GM19452 (cell line): Measurements from ENCODE around the gene MCRIP1.
"Not testable (repeated sequence)": the region's sequence is repeated elsewhere in the genome, so short reads cannot be mapped to it uniquely, and the experiment has no call there.

Source experiments
- ATAC-seq: cut with Tn5 transposase; IDR thresholded peaks from one replicate; pipeline ENCODE4 v1.9.1; 2021; ENCODE audit not compliant: unreplicated experiment

MCRIP1 gene

GRCh38 chr17:81841866-81842265, 8.8 kb upstream of the MCRIP1 start:
- ATAC-seq, result no peak

DNA sequence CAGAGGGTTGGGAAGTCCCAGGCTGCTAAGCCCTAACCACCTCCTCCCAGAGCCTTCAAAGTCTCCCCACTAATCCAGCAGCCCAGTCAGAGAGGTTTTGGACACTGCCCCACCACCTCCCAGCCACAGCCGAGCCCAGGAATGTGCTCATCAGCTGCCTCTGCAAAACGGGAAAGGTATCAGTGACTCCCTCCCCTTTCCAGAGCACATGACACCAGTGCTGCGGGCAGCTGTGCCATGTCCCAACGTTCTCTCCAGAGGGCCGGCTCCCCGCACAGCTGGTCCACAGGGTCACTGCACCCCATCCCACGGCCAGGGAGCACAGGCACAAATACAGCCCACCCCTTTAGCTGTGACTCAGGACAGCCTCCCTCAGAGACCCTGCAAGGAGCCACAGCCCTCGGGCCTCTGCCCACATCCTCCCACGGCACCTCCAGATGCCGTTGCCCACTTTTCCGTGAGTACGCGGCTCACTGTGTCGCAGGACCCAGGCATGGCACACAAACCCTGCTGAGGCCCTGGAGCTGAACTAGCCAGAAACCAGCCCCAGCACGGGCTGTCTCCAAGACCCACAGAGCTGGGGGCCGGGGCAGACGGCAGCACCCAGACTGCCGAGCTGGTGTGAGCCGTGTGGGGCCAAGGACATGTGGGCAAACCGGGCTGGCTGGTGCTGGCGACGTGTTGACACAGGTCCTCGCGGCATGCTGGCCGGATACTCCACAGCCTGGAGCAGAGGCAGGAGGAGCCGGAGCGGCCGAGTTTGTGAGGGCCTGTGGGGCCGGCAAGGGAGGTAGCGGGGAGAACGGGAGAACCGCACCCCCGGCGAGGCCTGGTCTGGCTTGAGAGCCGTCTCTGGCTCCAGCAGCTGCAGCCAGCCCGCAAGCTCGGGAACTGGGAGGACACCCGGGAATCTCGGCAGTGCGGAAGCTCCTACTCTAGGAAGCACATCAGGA, 8.0 kb upstream of the MCRIP1 start:
- ATAC-seq, result no peak

- not testable (repeated sequence) for ATAC-seq
Observed at GRCh38 chr17:81840059-81840458, 7.0 kb upstream of the MCRIP1 start.

DNA sequence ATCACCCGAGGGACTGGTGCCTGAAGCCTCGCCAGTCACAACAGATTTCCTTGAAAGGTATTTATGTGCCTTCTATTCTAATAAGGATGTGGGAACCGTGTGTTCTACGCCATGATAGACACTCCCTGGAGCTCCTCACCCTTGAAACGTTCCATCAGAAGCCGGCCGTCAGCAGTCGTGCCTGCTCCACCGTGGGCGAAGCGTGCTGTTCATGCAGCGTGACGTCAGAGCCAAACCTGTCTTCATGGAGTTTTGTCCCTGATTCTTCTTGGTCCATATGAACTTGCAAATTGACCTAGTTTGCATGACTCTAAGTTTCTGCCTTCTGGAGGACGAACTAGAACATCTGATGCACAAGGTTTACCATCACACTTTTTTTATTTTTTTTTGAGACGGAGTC, 6.2 kb upstream of the MCRIP1 start:
- no peak for ATAC-seq

- ATAC-seq, result no peak
Observed at GRCh38 chr17:81838753-81839255, 5.7 kb upstream of the MCRIP1 start.

- no peak for ATAC-seq
Observed at GRCh38 chr17:81837641-81838040, 4.5 kb upstream of the MCRIP1 start.

- no peak for ATAC-seq
Observed at GRCh38 chr17:81834831-81835267, 1.8 kb upstream of the MCRIP1 start, which contains the start of gene PPP1R27. Gene PPP1R27, minus strand, starts transcription at chr17:81835050. Its CDS starts 97 bp downstream, at chr17:81834953.

DNA sequence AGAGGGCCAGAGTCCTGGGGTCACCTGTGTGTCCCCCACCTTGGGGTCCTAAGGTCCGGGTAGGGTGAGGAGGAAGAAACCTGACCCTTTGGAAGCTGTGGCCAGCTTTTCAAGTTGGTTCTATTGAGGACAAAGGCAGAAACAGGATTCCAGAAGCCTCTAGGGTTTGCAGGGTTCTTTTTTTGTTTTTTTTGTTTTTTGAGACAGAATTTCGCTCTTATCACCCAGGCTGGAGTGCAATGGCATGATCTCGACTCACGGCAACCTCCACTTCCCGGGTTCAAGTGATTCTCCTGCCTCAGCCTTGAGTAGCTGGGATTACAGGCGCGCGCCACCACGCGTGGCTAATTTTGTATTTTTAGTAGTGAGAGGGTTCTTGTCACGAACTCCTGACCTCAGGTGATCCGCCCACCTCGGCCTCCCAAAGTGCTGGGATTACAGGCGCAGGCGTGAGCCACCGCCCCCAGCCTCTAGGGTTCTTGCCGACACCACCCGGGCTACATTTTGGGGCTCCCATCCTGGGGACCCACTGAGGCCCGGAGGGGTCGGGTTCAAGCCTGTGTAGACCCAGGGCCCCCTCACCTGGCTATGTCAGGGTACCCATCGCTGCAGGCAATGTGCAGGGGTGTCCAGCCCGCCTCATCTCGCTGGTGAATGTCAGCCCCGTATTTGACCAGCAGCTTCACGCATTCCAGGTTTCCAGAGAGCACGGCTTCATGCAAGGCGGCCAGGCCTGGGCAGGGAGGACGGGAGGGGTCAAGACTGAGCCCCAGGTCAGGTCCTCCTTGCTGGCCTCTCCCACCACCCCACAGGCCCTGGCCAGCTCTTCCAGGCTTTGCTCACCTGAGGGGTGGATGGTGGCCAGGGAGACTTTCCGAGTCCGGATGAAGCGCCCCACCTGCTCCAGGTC, 1.1 kb upstream of the MCRIP1 start:
- no peak for ATAC-seq

- peak; percentile 23 for ATAC-seq
Observed at GRCh38 chr17:81832608-81833159, 407 bp downstream of the MCRIP1 start.

- no peak for ATAC-seq
Observed at GRCh38 chr17:81831957-81832607, 1.0 kb downstream of the MCRIP1 start.

DNA sequence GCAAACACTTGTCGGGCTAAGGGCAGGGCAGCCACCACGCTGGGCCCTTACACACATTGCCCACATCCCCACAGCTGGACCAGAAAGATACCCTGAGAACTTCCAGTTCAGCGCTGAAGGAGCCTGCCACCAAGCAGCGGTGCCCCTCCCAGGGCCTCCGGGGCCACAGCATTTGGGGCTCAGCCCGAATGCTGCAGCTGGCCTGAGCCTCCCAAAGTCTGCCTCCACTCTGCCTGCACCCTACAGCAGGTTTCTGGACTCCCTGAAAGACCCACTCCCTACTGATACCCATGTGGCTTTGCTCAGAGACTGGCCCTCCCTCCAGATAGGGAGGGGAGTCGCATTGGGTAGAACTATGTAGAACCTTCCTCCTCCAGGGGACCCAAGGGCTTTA, 1.5 kb downstream of the MCRIP1 start:
- no peak for ATAC-seq

- no peak for ATAC-seq
Observed at GRCh38 chr17:81829858-81830257, 3.2 kb downstream of the MCRIP1 start.

DNA sequence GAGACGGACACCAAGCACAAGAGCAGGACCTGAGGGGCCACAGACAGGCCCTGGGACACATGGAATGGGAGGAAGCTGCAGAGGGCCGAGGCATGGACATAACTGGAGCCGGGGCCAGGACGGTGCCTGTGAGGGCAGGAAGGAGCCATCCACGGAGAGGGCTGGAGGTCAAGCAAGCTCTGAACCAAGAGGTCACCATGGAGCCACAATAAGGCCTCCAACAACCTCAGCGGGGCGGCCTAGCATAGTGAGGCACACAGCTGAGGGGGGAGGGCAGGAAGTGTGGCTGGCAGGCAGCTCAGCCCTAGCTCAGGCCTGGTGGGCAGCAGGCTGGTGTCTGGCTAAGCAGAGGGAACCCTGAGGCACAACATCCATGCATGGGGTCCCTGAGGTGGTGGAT, 4.4 kb downstream of the MCRIP1 start:
- no peak for ATAC-seq

- no peak for ATAC-seq
Observed at GRCh38 chr17:81825841-81826466, 7.1 kb downstream of the MCRIP1 start.

DNA sequence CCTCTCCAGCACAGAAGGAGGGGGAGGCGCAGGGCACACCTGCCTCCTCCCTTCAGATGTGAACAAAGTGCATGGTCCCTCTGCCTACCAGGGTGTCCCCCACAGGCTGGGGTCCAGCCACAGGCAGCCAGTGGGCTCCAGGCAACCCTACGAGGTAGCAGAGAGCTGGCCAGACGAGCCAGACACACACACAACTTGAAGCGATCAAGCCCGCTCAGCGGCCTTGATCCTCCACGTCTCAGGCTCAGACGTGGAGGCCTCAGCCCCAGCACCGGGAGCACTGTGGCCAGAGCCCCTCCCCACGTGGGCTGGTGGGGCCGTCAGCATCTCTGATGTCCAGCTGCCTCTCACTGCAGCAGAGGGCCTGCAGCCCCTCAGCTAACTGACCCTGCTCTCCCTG, 8.5 kb downstream of the MCRIP1 start:
- ATAC-seq, result no peak

DNA sequence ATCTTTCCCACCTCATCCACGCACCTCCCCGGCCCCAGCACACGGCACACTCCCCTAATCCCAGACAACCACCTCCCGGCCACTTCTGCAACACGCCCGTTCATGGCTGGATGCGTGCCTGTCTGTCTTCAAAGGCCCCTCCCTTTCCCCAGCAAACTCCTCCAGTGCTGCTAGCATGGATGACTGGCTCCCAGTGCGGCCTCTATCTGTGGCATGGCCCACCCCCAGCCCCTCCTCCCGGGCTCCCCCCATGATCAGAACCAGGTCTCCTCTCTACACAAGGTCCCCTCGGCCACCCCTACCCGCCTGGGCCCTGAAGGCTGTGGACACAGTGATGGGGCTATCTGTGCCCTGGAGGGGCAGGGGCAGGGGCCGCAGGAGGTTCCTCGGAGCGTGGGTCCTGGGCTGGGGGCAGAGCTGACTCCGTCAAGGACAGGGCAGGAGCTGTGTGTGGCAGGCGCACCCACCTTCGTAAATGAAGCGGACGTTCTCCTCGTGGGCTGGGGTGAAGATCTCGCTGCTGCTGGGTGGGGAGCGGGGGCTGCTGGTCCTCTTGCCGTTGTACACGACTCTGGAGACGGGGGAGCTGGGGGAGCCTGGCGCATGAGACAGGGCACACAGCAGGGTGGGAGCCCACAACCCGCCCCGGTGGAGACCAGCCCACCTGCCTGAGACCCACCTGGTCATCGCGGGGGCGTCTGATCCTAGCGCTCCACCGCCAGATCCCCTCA, 9.1 kb downstream of the MCRIP1 start:
- ATAC-seq, result no peak

- no peak for ATAC-seq
Observed at GRCh38 chr17:81822996-81823819, 9.9 kb downstream of the MCRIP1 start.

GRCh38 chr17:81822312-81822637, 10.8 kb downstream of the MCRIP1 start:
- ATAC-seq, result no peak
